ENCODE results near the gene IL4I1. TPM values are rescaled to one million over a fixed set of nuclear protein-coding genes. Genes with fewer than 3 reads are reported as not detected.

IL4I1 gene
- total and polyA plus RNA-seq, 2 of the 8 experiments (the other 6 are each of a cell fraction or from before 2014, with no cell fraction given) = 0.41 to 0.76 TPM

GRCh38 chr19:49875857-49876421, 20.7 kb downstream of the IL4I1 start:
- no peaks in the 10 kb centered on the region for H3K27me3 ChIP-seq (replicated peaks in 1 of 4; ENCODE audit: control insufficient read depth in 3 of 4, extremely low read depth in 1 of 4, insufficient read depth in 3 of 4, low read length in 3 of 4)
- TF ChIP-seq GABPA (IDR thresholded peaks at IDR 0.05; ENCODE audit: borderline replicate concordance, insufficient read depth, low read length) (peak; percentile 89), KDM4A (IDR thresholded peaks at IDR 0.05; ENCODE audit: low read depth, low read length, severe bottlenecking) (peak; percentile 7), POLR2AphosphoS5 (IDR thresholded peaks at IDR 0.05; ENCODE audit: low read depth, low read length) (peak; percentile 31), SP2 (IDR thresholded peaks at IDR 0.05; ENCODE audit: low read length) (peak; percentile 46; the same call in 1 of the 2 replicates), POU5F1 (IDR thresholded peaks at IDR 0.05; ENCODE audit: low read depth, low read length) (no peak), SRF (IDR thresholded peaks at IDR 0.05; ENCODE audit: low read depth, low read length) (no peak), PHF8 (conservative IDR thresholded peaks at IDR 0.05; ENCODE audit: low read depth, low read length) (peak; percentile 70; the same call in 1 of the 2 replicates)
- no peak overlapping the region; the same call in 1 of the 2 replicates for H2AFZ ChIP-seq (ENCODE audit: low read length)
- H4K5ac ChIP-seq (ENCODE audit: insufficient read length, low read depth, low read length) = peak overlapping the region; percentile 92
- H3K4me3 ChIP-seq (ENCODE audit: extremely low read depth in 1 of 4, insufficient read depth in 2 of 4, low read depth in 3 of 4, low read length in 4 of 4) = peak overlapping the region; percentile 90 to 95 (median 92)
- no peak overlapping the region for H2BK20ac ChIP-seq (ENCODE audit: low read length)
- peaks cover 19% of the 10 kb centered on the region for H3K79me1 ChIP-seq (ENCODE audit: low read depth, low read length)
- H3K4me1 ChIP-seq (replicated peaks in 1 of 4; ENCODE audit: control insufficient read depth in 3 of 4, insufficient read depth in 4 of 4, low read length in 3 of 4) = peaks cover 0 to 13% (median 7%) of the 10 kb centered on the region in 4 experiments; a peak in 6 of 7 replicates
- H3K4ac ChIP-seq (replicated peaks; ENCODE audit: insufficient read length, low read depth, low read length) = peak overlapping the region; percentile 89
- peaks cover 3 to 16% (median 12%) of the 10 kb centered on the region in 4 experiments; a peak in 6 of 8 replicates for H3K36me3 ChIP-seq (ENCODE audit: control insufficient read depth in 2 of 4, insufficient read depth in 4 of 4, low read length in 3 of 4)
- H3K18ac ChIP-seq (ENCODE audit: extremely low read depth, low read length) = peak overlapping the region; percentile 94
- DNase-seq (ENCODE audit: low read depth in 1 of 2, low spot score in 2 of 2) (peak in 1 of 2 experiments; percentile 76), FAIRE-seq (no peak)
- H2AK5ac ChIP-seq (ENCODE audit: low read depth, low read length) = peak overlapping the region; percentile 91
- peak overlapping the region; percentile 100 for H2BK5ac ChIP-seq (ENCODE audit: low read depth, low read length)
- H4K8ac ChIP-seq (ENCODE audit: extremely low read depth, insufficient read depth, low read length) = peak overlapping the region; percentile 98; the same call in 1 of the 2 replicates
- peak overlapping the region; percentile 90 to 92 for H3K4me2 ChIP-seq (ENCODE audit: insufficient read depth in 1 of 2, low read depth in 2 of 2, low read length in 2 of 2)
- no peaks in the 10 kb centered on the region for H3K9me3 ChIP-seq (ENCODE audit: insufficient read depth in 2 of 2, low read depth in 1 of 2, low read length in 1 of 2)
- H3K9ac ChIP-seq (replicated peaks in 1 of 4; ENCODE audit: extremely low read depth in 1 of 4, low read depth in 3 of 4, low read length in 3 of 4) = peak overlapping the region; percentile 90 to 98 (median 96)
- H3K14ac ChIP-seq (ENCODE audit: insufficient read length) = no peak overlapping the region
- peak overlapping the region; percentile 44 for H2BK120ac ChIP-seq (replicated peaks; ENCODE audit: low read depth, low read length)
- H3K23ac ChIP-seq (ENCODE audit: insufficient read length) = no peak overlapping the region
- H3K27ac ChIP-seq (ENCODE audit: low read depth, low read length) = peak overlapping the region; percentile 93
- peak overlapping the region; percentile 93 for H3K56ac ChIP-seq (replicated peaks; ENCODE audit: insufficient read length, low read depth, low read length)
- WGBS, 2 experiments (ENCODE audit: extremely low coverage in 1 of 2, insufficient coverage in 1 of 2, insufficient read length in 1 of 2, insufficient replicate concordance in 2 of 2, low coverage in 1 of 2, low lambda C conversion rate in 2 of 2, missing lambda C conversion rate in 1 of 2) = 1% methylated on average over 20 of the region's 28 CpGs; no CpG with 5 or more reads in 1 of the 2 experiments
- peaks cover 0 to 30% of the 10 kb centered on the region in 2 experiments; a peak in 2 of 4 replicates for H3K79me2 ChIP-seq (ENCODE audit: control insufficient read depth in 1 of 2, insufficient read depth in 2 of 2, low read length in 2 of 2)
- CTCF ChIA-PET (ENCODE audit: partially characterized antibody) = interaction anchor here (0.8 to 1.8 kb wide), 3 partner anchors 11 to 15 kb away, joined by 3 to 6 read pairs (median 3); no protein-coding TSS in a partner anchor
- peak overlapping the region; percentile 97; the same call in 1 of the 2 replicates for H2BK15ac ChIP-seq (ENCODE audit: low read length)
- peaks cover 16% of the 10 kb centered on the region for H3K23me2 ChIP-seq (ENCODE audit: low read depth, low read length)
- POLR2A ChIA-PET (ENCODE audit: partially characterized antibody) = interaction anchor here (0.8 to 6.2 kb wide), 16 partner anchors 10 to 376 kb away, joined by 3 to 76 read pairs (median 6); partner anchors contain the start of genes ATF5, CPT1C, NUP62 and PNKP
- H2BK12ac ChIP-seq (ENCODE audit: low read depth, low read length) = peak overlapping the region; percentile 70; the same call in 1 of the 2 replicates
- H4K20me1 ChIP-seq (replicated peaks in 1 of 2; ENCODE audit: control insufficient read depth in 1 of 2, insufficient read depth in 2 of 2, low read length in 2 of 2) = peaks cover 3 to 4% of the 10 kb centered on the region in 2 experiments
- H4K91ac ChIP-seq (replicated peaks; ENCODE audit: insufficient read length, low read length) = peak overlapping the region; percentile 97

Measured in H1 (cell line).